HCT116 (cell line): Measurements from ENCODE around the gene MOV10L1.

Source experiments
- EZH2 ChIP-seq: fragments of 200-600 bp; sonication (generic); IDR thresholded peaks from 2 replicates; pipeline ENCODE4 v1.6.1; 2017; ENCODE audit warnings: antibody characterized with exemption, mixed run types
- TF ChIP-seq, protein P1 (sequence below), 3 experiments: fragments of 200-600 bp in 1 of 3; sonication (generic) in 1 of 3; IDR thresholded peaks in 2 of 3; conservative IDR thresholded peaks in 1 of 3; 2 replicates each; pipeline ENCODE4 v1.5.1; 2012 to 2017; ENCODE audit warnings: low read depth in 2 of 3, low read length in 2 of 3, antibody characterized with exemption in 1 of 3, borderline replicate concordance in 1 of 3, control low read depth in 1 of 3, mild to moderate bottlenecking in 1 of 3, mixed read lengths in 1 of 3, mixed run types in 1 of 3, moderate library complexity in 1 of 3; ENCODE audit not compliant: insufficient read depth in 1 of 3

DNA sequence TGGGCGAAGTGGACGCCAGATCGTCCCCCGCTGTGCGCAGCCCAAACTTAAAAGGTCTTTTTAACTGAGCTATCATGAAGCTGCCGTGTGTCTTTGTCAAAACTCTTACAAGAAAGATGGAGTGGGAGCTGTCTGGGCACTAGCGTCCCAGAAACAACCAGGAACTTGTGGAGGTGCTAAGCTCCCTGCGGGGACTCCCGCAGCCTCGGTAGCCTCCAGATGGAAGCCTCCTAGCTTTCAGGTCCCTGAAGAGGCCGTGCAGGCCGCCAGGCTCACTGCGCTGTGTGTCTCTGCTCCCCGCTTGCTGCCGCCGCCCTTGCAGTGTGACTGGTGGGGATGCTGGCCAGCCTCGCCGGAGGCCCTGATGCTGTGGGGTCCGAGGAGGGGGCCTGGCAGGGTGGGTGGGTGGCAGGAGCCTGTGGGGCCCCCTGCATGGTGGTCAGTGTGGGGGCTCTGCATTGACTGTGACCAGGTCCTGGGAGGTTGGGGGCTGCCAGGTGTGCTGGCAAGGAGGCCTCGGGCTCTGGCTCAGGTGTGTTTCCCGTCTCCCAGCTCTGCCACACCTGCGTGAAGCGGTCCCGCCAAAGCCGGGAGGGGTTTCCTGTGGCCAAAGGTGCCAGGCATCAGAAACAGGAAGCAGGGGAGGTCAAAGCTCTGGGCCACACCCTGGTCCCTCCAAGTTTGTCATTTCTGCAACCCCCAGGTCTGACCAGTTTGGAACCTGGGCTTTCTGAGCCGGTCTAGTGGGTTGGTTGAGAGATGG, 97.1 kb downstream of the MOV10L1 start:
- TF ChIP-seq, protein P1, sequence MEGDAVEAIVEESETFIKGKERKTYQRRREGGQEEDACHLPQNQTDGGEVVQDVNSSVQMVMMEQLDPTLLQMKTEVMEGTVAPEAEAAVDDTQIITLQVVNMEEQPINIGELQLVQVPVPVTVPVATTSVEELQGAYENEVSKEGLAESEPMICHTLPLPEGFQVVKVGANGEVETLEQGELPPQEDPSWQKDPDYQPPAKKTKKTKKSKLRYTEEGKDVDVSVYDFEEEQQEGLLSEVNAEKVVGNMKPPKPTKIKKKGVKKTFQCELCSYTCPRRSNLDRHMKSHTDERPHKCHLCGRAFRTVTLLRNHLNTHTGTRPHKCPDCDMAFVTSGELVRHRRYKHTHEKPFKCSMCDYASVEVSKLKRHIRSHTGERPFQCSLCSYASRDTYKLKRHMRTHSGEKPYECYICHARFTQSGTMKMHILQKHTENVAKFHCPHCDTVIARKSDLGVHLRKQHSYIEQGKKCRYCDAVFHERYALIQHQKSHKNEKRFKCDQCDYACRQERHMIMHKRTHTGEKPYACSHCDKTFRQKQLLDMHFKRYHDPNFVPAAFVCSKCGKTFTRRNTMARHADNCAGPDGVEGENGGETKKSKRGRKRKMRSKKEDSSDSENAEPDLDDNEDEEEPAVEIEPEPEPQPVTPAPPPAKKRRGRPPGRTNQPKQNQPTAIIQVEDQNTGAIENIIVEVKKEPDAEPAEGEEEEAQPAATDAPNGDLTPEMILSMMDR (IDR thresholded peaks at IDR 0.05 in 2 of 3, conservative IDR thresholded peaks at IDR 0.05 in 1 of 3; ENCODE audit: borderline replicate concordance in 1 of 3, insufficient read depth in 1 of 3, low read depth in 2 of 3, low read length in 2 of 3) = no peak
- no peak for TF ChIP-seq EZH2
